Measurements from ENCODE around the gene ACADSB. TPM values are rescaled to one million over a fixed set of nuclear protein-coding genes. Genes with fewer than 3 reads are reported as not detected.

The ACADSB gene
- total RNA-seq, 3 donors from 2014 or later = 34.8 to 48.9 (median 38.2) TPM

GRCh38 chr10:122986335-122986734, 22.5 kb upstream of the ACADSB start:
- TF ChIP-seq CTCF (IDR thresholded peaks at IDR 0.05) = no peak
- no peak for ATAC-seq
- no peak overlapping the region for H3K4me3 ChIP-seq
- intact Hi-C loops (cut with DNase I, micrococcal nuclease) = no loop called here
- no peak for DNase-seq
- no peaks in the 10 kb centered on the region for H3K9me3 ChIP-seq
- H3K36me3 ChIP-seq (ENCODE audit: low read depth) = no peaks in the 10 kb centered on the region
- no peaks in the 10 kb centered on the region for H3K4me1 ChIP-seq (ENCODE audit: low read depth)

GRCh38 chr10:122988501-122988900, 20.3 kb upstream of the ACADSB start:
- Histone ChIP-seq H3K4me3 (no peak overlapping the region), H3K36me3 (ENCODE audit: low read depth) (no peaks in the 10 kb centered on the region), H3K4me1 (ENCODE audit: low read depth) (no peaks in the 10 kb centered on the region), H3K9me3 (no peaks in the 10 kb centered on the region)
- TF ChIP-seq CTCF (IDR thresholded peaks at IDR 0.05) = no peak
- intact Hi-C loops (cut with DNase I, micrococcal nuclease) = no loop called here
- ATAC-seq (no peak), DNase-seq (no peak)

- H3K4me3 ChIP-seq = no peak overlapping the region
- no peak for TF ChIP-seq CTCF (IDR thresholded peaks at IDR 0.05)
- ATAC-seq (no peak), DNase-seq (no peak)
- no peaks in the 10 kb centered on the region for H3K36me3 ChIP-seq (ENCODE audit: low read depth)
- intact Hi-C loops (cut with DNase I, micrococcal nuclease) = no loop called here
- no peaks in the 10 kb centered on the region for H3K4me1 ChIP-seq (ENCODE audit: low read depth)
- H3K9me3 ChIP-seq = no peaks in the 10 kb centered on the region
Observed at GRCh38 chr10:122990278-122990677, 18.5 kb upstream of the ACADSB start.

- no peaks in the 10 kb centered on the region for H3K4me1 ChIP-seq (ENCODE audit: low read depth)
- ATAC-seq (no peak), DNase-seq (no peak)
- no peaks in the 10 kb centered on the region for H3K9me3 ChIP-seq
- H3K36me3 ChIP-seq (ENCODE audit: low read depth) = no peaks in the 10 kb centered on the region
- intact Hi-C loops (cut with DNase I, micrococcal nuclease) = no loop called here
- no peak overlapping the region for H3K4me3 ChIP-seq
- TF ChIP-seq CTCF (IDR thresholded peaks at IDR 0.05) = no peak
Observed at GRCh38 chr10:122992031-122992585, 16.7 kb upstream of the ACADSB start.

GRCh38 chr10:122993797-122994336, 14.9 kb upstream of the ACADSB start:
- TF ChIP-seq CTCF (IDR thresholded peaks at IDR 0.05) = no peak
- intact Hi-C loops (cut with DNase I, micrococcal nuclease) = no loop called here
- Histone ChIP-seq H3K4me3 (no peak overlapping the region), H3K4me1 (ENCODE audit: low read depth) (no peaks in the 10 kb centered on the region), H3K36me3 (ENCODE audit: low read depth) (no peaks in the 10 kb centered on the region), H3K9me3 (no peaks in the 10 kb centered on the region)
- DNase-seq (no peak), ATAC-seq (no peak)

GRCh38 chr10:122995936-122996335, 12.9 kb upstream of the ACADSB start:
- Histone ChIP-seq H3K4me3 (no peak overlapping the region), H3K9me3 (no peaks in the 10 kb centered on the region), H3K36me3 (ENCODE audit: low read depth) (no peaks in the 10 kb centered on the region), H3K4me1 (ENCODE audit: low read depth) (peaks cover 9% of the 10 kb centered on the region)
- ATAC-seq (no peak), DNase-seq (no peak)
- TF ChIP-seq CTCF (IDR thresholded peaks at IDR 0.05) = no peak
- intact Hi-C loops (cut with DNase I, micrococcal nuclease) = no loop called here
